Fibroblast of pulmonary artery (primary cell): ENCODE results near the gene MC3R.

ENCODE experiments used
- DNase-seq: peaks from one replicate; pipeline ENCODE4 v3.0.0-alpha.2; 2010; ENCODE audit warnings: low read depth
- H3K4me3 ChIP-seq: replicated peaks from 2 replicates; pipeline ENCODE4 v1.5.1; 2011; ENCODE audit warnings: low read depth, mild to moderate bottlenecking, control low read depth, low read length, moderate library complexity
- TF ChIP-seq, protein P1 (sequence below): IDR thresholded peaks from 2 replicates; pipeline ENCODE4 v1.5.1; 2011; ENCODE audit warnings: mild to moderate bottlenecking, control low read depth, low read length, inconsistent platforms; ENCODE audit errors: missing control alignments

Gene MC3R

DNA sequence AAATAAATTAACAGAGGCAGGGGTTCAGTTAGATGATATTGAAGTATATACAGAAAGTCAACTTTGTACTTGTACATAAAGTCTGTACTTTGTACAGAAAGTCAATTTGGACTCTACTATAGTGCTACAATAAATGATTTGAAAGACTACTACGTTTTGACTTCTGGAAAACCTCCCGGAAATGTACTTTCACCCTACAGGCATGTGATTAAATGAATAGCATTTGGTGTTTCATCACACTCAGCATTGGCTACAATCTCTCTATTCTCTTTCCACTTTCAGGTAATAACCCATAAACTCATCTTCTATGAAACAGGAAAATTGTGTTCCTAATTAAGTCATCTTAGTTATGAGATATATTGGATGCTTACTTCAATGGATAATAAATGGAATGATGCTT is 25.6 kb upstream of the MC3R start:
- TF ChIP-seq, protein P1, sequence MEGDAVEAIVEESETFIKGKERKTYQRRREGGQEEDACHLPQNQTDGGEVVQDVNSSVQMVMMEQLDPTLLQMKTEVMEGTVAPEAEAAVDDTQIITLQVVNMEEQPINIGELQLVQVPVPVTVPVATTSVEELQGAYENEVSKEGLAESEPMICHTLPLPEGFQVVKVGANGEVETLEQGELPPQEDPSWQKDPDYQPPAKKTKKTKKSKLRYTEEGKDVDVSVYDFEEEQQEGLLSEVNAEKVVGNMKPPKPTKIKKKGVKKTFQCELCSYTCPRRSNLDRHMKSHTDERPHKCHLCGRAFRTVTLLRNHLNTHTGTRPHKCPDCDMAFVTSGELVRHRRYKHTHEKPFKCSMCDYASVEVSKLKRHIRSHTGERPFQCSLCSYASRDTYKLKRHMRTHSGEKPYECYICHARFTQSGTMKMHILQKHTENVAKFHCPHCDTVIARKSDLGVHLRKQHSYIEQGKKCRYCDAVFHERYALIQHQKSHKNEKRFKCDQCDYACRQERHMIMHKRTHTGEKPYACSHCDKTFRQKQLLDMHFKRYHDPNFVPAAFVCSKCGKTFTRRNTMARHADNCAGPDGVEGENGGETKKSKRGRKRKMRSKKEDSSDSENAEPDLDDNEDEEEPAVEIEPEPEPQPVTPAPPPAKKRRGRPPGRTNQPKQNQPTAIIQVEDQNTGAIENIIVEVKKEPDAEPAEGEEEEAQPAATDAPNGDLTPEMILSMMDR: no peak
- H3K4me3 ChIP-seq: no peak overlapping the region
- no peak for DNase-seq

DNA sequence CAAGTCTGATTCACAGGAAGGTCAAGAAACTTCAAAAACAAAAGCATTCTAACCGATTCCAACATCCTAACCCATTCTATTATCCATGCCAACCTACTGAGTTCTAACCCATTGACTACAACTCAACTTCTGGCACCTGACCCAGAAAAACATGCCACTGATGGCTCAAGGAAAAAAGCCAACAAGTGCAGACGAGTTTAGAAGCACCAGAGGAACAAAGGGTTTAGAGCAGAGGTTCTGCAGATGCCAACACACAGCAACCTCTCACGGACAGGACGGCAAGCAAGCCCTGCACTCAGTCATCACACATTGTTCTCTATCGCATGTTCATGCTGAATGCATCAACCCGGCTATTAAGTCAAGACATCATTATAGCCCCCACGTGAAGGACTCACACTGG is 25.2 kb upstream of the MC3R start:
- no peak overlapping the region for H3K4me3 ChIP-seq
- DNase-seq: no peak
- TF ChIP-seq, protein P1: no peak

DNA sequence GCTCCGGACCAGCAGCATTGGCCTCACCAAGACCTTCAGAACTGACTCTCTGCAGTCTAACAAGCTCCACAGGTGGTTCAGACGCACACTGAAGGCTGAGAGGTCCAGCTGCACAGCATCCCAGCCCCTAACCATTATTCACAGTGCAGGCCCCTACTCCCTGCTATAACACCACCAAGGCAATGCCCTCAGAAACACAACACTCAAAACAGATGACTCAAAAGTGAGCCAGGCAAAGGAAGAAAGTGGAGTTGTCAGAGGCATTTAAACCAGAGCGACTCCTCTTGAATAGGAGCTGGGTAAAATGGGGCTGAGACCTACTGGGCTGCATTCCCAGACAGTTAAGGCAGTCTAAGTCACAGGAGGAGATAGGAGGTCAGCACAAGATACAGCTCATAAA is 20.5 kb upstream of the MC3R start:
- TF ChIP-seq, protein P1: no peak
- H3K4me3 ChIP-seq: no peak overlapping the region
- no peak for DNase-seq

DNA sequence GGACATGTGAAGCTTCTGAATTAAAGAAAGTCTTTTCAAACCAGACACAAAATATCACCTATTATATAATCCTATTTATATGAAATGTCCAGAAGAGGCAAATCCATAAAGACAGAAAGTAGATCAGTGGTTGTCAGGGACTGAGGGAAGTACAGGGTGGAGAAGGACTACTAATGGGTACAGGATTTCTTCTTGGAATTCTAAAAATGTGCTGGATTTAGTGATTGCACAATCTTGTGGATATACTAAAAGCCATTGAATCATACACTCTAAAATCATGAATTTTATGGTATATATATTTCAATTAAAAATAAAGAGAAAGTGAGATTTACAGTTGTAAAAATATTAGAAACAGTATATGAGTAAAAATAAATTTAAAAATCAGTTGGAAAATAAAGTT is 18.7 kb upstream of the MC3R start:
- TF ChIP-seq, protein P1: no peak
- no peak overlapping the region for H3K4me3 ChIP-seq
- DNase-seq: no peak

DNA sequence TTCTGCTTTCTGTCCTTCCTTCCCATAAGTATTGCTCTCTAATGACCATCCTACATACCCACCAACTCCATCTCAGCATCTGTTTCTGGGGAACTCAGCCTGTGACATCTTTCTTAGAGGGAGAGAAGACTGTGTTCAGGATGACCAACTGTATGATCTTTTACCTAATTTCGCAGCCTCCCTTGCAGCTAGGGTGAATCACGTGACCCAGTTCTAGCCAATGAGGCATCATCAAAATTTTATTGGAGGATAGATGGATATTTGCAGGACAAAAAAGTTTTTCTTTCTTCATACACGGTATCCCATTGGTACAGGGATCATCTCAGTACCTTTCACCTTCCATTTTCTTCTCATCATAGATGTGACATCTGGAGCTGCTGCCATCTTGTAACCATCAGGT is 14.4 kb upstream of the MC3R start:
- no peak overlapping the region for H3K4me3 ChIP-seq
- DNase-seq: no peak
- TF ChIP-seq, protein P1: no peak

DNA sequence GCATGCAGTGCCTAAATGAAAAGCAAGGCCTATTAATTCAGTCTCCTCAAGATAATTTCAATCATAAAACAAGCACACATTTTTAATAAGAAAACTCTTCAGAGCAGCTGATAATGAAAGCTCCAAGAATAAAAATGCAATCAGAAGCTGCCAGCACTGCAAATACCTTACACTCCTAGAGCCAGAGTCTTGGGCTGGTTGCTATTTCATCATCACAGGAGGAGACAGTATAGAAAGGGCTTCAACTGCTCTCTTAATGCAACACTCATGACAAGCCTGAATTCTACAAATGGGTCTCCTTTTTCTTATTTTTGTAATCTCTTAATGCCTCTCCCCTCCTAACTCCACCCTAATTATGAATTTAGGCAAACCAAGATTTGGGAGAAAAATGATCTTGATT is 11.2 kb upstream of the MC3R start:
- DNase-seq: no peak
- H3K4me3 ChIP-seq: no peak overlapping the region
- TF ChIP-seq, protein P1: no peak

DNA sequence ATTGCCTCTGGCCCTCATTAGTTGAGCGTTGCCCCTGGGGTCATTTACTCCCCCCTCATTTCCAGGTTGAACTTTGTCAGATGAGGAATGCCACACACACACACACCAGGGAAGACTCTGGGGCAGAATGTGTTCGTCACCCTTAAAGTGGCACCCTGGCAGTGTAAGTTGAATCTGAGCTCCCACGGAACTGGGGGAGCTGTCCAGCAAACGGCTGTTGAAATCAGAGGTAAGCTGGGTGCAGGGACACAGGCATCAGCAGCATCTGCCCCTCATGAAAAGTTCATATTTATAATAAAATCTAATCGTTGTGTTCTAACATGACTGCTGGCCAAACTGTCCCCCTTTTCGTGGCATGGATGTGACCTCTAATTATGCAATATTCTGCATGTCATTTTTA is 4.3 kb upstream of the MC3R start:
- no peak for DNase-seq
- TF ChIP-seq, protein P1: no peak
- H3K4me3 ChIP-seq: no peak overlapping the region
